Calu3 (cell line): ENCODE measurements around the gene XPNPEP1. TPM values are rescaled to one million over a fixed set of nuclear protein-coding genes. Genes with fewer than 3 reads are reported as not detected.

ENCODE experiments used
- BruUV-seq: library from RNA; stranded (reverse); fragments of 400-500 nt; replicated peaks from 2 replicates; lab custom pipeline; 2021; lab: Mats Ljungman, UMichigan
- CTCF ChIA-PET: fragments of 300-600 bp; sonication (Branson Sonifier 250); formaldehyde crosslinking; loops from one replicate; lab custom pipeline; 2022; ENCODE audit warnings: antibody characterized with exemption; lab: Charles Lee
- DNase-seq: peaks from one replicate; pipeline ENCODE4 v3.0.0; 2022
- H3K27ac Mint-ChIP-seq: one replicate; pipeline ENCODE4 v1.8.0; 2022; ENCODE audit warnings: mixed read lengths; ENCODE audit not compliant: unreplicated experiment
- H3K27me3 Mint-ChIP-seq: one replicate; pipeline ENCODE4 v1.8.0; 2022; ENCODE audit warnings: mixed read lengths; ENCODE audit not compliant: unreplicated experiment
- H3K36me3 Mint-ChIP-seq: one replicate; pipeline ENCODE4 v1.8.0; 2022; ENCODE audit warnings: mild to moderate bottlenecking, moderate library complexity, mixed read lengths; ENCODE audit not compliant: insufficient read depth, unreplicated experiment
- H3K4me1 Mint-ChIP-seq: one replicate; pipeline ENCODE4 v1.8.0; 2022; ENCODE audit warnings: mild to moderate bottlenecking, low read depth, mixed read lengths; ENCODE audit not compliant: unreplicated experiment
- H3K4me3 Mint-ChIP-seq: one replicate; pipeline ENCODE4 v1.8.0; 2022; ENCODE audit warnings: mild to moderate bottlenecking, low read depth, moderate library complexity, mixed read lengths; ENCODE audit not compliant: unreplicated experiment
- H3K9me3 Mint-ChIP-seq: one replicate; pipeline ENCODE4 v1.8.0; 2022; ENCODE audit warnings: low read depth, mixed read lengths; ENCODE audit not compliant: unreplicated experiment
- CTCF ChIP-seq: fragments of 200-600 bp; IDR thresholded peaks from one replicate; pipeline ENCODE4 v1.8.0; 2022; ENCODE audit warnings: antibody characterized with exemption; ENCODE audit not compliant: unreplicated experiment
- intact Hi-C: fragments of 100-400 bp; cut with micrococcal nuclease; formaldehyde crosslinking; loops from one replicate; pipeline ENCODE4 v1.10.0; 2022; ENCODE audit not compliant: unreplicated experiment
- total RNA-seq: library from RNA; stranded (reverse); gene quantifications from 2 replicates; pipeline ENCODE4 v1.2.3, GENCODE V29; 2022

The XPNPEP1 gene
- total RNA-seq, 1 experiment from 2014 or later, result 50.0 TPM

- no peaks in the 10 kb centered on the region for H3K36me3 Mint-ChIP-seq
- CTCF ChIA-PET, result no interaction called here
- intact Hi-C loops, result no loop called here
- H3K9me3 Mint-ChIP-seq, result peaks cover 4% of the 10 kb centered on the region
- BruUV-seq, result no TSS peak
- no peak overlapping the region for H3K4me3 Mint-ChIP-seq
- peaks cover 13% of the 10 kb centered on the region for H3K27me3 Mint-ChIP-seq
- no peak overlapping the region for H3K27ac Mint-ChIP-seq
- no peak for TF ChIP-seq CTCF
- DNase-seq, result no peak
- no peaks in the 10 kb centered on the region for H3K4me1 Mint-ChIP-seq
These were observed 88.1 kb downstream of the XPNPEP1 start for GRCh38 chr10:109835257-109835656.

GRCh38 chr10:109831846-109832245, 91.5 kb downstream of the XPNPEP1 start:
- DNase-seq, result no peak
- Mint-ChIP-seq H3K36me3 (no peaks in the 10 kb centered on the region), H3K27ac (no peak overlapping the region), H3K9me3 (peaks cover 4% of the 10 kb centered on the region), H3K4me1 (no peaks in the 10 kb centered on the region), H3K27me3 (no peaks in the 10 kb centered on the region), H3K4me3 (no peak overlapping the region)
- BruUV-seq, result no TSS peak
- intact Hi-C loops, result no loop called here
- no peak for TF ChIP-seq CTCF
- CTCF ChIA-PET, result no interaction called here

GRCh38 chr10:109824206-109824605, 99.1 kb downstream of the XPNPEP1 start:
- H3K4me1 Mint-ChIP-seq, result no peaks in the 10 kb centered on the region
- intact Hi-C loops, result no loop called here
- no peak for DNase-seq
- H3K27ac Mint-ChIP-seq, result no peak overlapping the region
- no peaks in the 10 kb centered on the region for H3K36me3 Mint-ChIP-seq
- no peak for TF ChIP-seq CTCF
- BruUV-seq, result no TSS peak
- CTCF ChIA-PET, result no interaction called here
- H3K4me3 Mint-ChIP-seq, result no peak overlapping the region
- no peaks in the 10 kb centered on the region for H3K9me3 Mint-ChIP-seq
- peaks cover 12% of the 10 kb centered on the region for H3K27me3 Mint-ChIP-seq

GRCh38 chr10:109823196-109823595, 100.1 kb downstream of the XPNPEP1 start:
- H3K27me3 Mint-ChIP-seq, result peaks cover 12% of the 10 kb centered on the region
- BruUV-seq, result no TSS peak
- DNase-seq, result no peak
- CTCF ChIA-PET, result no interaction called here
- intact Hi-C loops, result no loop called here
- no peaks in the 10 kb centered on the region for H3K9me3 Mint-ChIP-seq
- no peaks in the 10 kb centered on the region for H3K36me3 Mint-ChIP-seq
- no peak overlapping the region for H3K4me3 Mint-ChIP-seq
- H3K4me1 Mint-ChIP-seq, result no peaks in the 10 kb centered on the region
- H3K27ac Mint-ChIP-seq, result no peak overlapping the region
- TF ChIP-seq CTCF, result no peak
